HG03460 (cell line): ENCODE data around the gene PRKAG2.

ENCODE experiments used
- ATAC-seq: cut with Tn5 transposase; IDR thresholded peaks from one replicate; pipeline ENCODE4 v1.9.1; 2021; ENCODE audit not compliant: unreplicated experiment

PRKAG2 gene

DNA sequence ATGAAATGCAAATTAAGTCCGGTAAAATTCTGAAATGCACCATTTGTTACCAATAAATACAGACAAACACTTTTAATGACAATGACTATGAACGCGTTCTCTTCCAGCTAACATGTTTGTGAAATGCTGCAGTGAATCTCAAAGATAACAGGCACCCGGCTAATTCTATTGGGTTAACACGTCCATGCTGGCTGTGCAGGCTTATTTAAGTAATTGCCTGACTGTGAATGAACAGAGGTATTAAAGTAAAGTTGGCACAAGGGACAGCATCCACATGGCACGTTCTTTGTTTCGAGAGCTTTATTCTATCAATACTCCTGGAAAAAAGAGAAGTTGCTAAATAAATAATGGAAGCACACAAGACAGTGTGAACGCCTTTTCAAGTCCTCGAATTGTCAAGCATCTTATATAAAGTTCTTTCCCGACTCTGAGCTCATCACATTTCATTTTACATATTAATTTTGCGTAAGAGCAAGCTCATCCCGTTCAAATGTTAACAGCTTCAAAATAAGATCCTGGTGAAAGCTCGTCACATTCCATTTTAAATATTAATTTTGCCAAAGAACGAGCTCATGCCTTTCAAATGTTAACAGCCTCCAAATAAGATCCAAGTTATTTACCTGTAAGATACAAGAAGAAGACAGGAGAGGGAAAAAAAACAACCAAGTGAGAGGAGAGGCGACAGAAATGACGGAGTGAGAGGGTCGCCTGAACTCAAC, 245.9 kb downstream of the PRKAG2 start:
- no peak for ATAC-seq

DNA sequence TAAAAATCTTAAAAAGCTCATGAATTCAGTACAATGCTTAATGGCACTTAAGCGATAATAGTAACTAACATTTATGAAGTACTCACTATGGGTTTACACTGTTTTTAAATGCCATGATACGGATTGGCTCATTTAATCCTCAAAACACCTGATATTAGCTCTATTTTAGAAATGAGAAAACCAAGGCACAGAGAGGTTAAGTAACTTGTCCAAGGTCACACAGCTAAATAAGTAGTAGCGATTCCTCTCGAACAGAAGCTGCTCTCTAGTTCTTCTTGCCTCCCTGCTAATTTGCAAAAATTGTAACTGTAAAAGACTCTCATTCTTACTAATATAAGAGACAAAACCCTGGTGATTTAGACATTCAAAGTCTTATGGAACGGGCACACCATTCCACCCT, 246.6 kb downstream of the PRKAG2 start:
- no peak for ATAC-seq

- ATAC-seq, result no peak
These were observed 247.1 kb downstream of the PRKAG2 start for GRCh38 chr7:151629713-151630272.

GRCh38 chr7:151628846-151629604, 247.9 kb downstream of the PRKAG2 start:
- ATAC-seq, result no peak

GRCh38 chr7:151626422-151627115, 250.3 kb downstream of the PRKAG2 start:
- ATAC-seq, result no peak

DNA sequence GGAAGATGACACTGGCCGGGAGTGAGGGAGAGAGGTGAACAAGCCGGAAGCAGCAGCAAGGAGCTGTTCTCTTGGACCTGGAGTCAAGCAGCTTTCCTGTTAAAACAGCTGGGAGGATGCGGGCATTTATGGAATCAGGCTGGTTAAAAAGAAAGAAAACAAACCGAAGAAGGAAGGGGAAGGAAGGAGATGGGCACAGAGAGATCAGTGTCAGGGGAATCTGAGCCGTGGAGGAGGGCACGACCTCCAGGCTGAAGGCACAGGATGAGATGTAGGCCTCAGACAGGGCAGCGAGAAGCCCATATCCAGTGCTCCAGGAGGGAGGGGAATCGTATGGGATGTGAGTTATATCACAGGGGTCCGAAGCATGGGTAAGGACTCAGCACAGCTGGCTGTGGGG, 251.3 kb downstream of the PRKAG2 start:
- no peak for ATAC-seq

- no peak for ATAC-seq
These were observed 252.5 kb downstream of the PRKAG2 start for GRCh38 chr7:151624246-151624928.

- no peak for ATAC-seq
These were observed 253.1 kb downstream of the PRKAG2 start for GRCh38 chr7:151623766-151624165.

GRCh38 chr7:151621961-151622360, 255.0 kb downstream of the PRKAG2 start:
- ATAC-seq, result no peak

- no peak for ATAC-seq
These were observed 260.3 kb downstream of the PRKAG2 start for GRCh38 chr7:151616443-151617213.

GRCh38 chr7:151615784-151616183, 261.1 kb downstream of the PRKAG2 start:
- no peak for ATAC-seq

- ATAC-seq, result no peak
These were observed 261.9 kb downstream of the PRKAG2 start for GRCh38 chr7:151615058-151615457.

DNA sequence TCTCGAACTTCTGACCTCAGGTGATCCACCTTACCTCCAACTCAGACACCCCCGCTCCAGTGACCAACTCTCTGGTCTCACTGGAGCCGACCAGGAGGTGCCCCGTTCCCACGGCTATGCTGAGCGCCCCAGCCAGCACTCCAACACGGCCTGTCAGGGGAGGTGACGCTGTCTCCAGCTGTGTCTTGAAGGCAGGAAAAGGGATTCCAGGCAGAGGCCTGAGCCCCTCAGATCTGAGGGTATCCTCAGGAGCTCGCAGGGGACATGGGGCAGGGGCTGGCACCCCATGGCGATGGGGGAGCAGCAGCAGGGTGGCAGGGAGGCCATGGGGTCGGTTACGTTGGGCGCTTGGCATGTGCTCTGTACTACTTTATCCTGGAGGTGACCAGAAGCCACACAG, 262.9 kb downstream of the PRKAG2 start:
- no peak for ATAC-seq

DNA sequence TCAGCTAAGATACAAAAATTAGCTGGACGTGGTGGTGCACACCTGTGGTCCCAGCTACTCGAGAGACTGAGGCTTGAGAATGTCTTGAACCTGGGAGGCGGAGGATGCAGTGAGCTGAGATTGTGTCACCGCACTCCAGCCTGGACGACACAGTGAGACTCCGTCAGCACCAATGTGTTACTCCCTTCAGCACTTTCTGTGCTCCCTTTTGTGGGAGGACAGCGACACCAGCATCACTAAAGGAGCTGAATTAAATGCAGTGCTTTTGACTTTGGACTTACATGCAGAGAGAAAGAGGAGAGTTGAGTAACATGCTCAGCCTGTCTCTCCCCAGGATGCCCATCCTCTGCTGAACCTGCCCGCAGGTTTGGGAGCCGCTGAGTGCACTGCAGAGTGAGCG, 265.0 kb downstream of the PRKAG2 start:
- ATAC-seq, result no peak

- ATAC-seq, result no peak
These were observed 265.9 kb downstream of the PRKAG2 start for GRCh38 chr7:151611041-151611440.

DNA sequence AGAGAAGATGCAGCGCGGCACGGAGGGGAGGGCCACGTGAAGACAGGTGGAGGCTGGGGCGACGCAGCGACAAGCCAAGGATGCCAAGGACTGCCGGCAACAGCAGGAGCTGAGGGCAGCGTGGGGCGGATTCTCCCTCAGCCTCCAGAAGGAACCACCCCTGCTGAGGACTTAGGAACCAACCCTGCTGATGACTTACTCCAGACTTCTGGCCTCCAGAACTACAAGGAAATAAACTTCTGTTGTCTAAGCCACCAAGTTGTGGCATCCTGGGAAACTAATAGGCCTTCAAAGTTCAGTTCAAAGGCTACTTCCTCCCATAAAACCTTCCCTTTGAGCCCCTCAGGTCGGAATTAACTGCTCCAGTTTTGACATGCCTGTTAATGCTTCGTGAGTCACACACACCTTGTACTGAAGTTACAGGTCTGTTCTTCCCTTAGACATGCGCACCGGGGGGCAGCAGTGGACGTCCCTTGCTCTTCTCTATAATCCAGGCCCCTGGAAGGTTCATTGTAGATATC, 268.8 kb downstream of the PRKAG2 start:
- no peak for ATAC-seq

- ATAC-seq, result no peak
These were observed 269.4 kb downstream of the PRKAG2 start for GRCh38 chr7:151607464-151607867.

- ATAC-seq, result no peak
These were observed 273.0 kb downstream of the PRKAG2 start for GRCh38 chr7:151603951-151604350.

- no peak for ATAC-seq
These were observed 275.2 kb downstream of the PRKAG2 start for GRCh38 chr7:151601521-151602305.
